IMR-90 (cell line): ENCODE results near the gene SLX9. TPM values are rescaled to one million over a fixed set of nuclear protein-coding genes. Genes with fewer than 3 reads are reported as not detected.
"Not testable (repeated sequence)": the region's sequence is repeated elsewhere in the genome, so short reads cannot be mapped to it uniquely, and the experiment has no call there.

ENCODE experiments used
- ATAC-seq: fragments of 200-7000 bp; cut with Tn5 transposase; 2 replicates; pipeline ENCODE4 v1.9.1; 2020; ENCODE audit warnings: low read depth, mild to moderate bottlenecking, moderate library complexity
- BruUV-seq: library from RNA; stranded (reverse); fragments of 400-500 nt; replicated peaks from 2 replicates; lab custom pipeline; 2021; lab: Mats Ljungman, UMichigan
- CTCF ChIA-PET: fragments of 300-600 bp; formaldehyde crosslinking; extraction: SDS; loops from one replicate; lab custom pipeline; 2021; ENCODE audit warnings: antibody characterized with exemption; lab: Yijun Ruan, JAX
- POLR2A ChIA-PET: fragments of 300-600 bp; sonication (Branson Sonifier 250); formaldehyde crosslinking; loops from one replicate; lab custom pipeline; 2022; ENCODE audit warnings: antibody characterized with exemption; ENCODE audit not compliant: unreplicated experiment; lab: Charles Lee
- DNase-seq: peaks from one replicate; pipeline ENCODE4 v3.0.0; 2013
- H2AFZ ChIP-seq: replicated peaks from 2 replicates; pipeline ENCODE3; 2013; ENCODE audit warnings: low read length, mild to moderate bottlenecking; ENCODE audit not compliant: poor library complexity
- H2AK5ac ChIP-seq: 2 replicates; pipeline ENCODE4 v1.6.1; 2013; ENCODE audit warnings: low read depth, low read length, inconsistent platforms
- H2AK9ac ChIP-seq: replicated peaks from 2 replicates; pipeline ENCODE3; 2013; ENCODE audit warnings: mild to moderate bottlenecking, low read depth, low read length, moderate library complexity; ENCODE audit not compliant: poor library complexity
- H2BK120ac ChIP-seq: 2 replicates; pipeline ENCODE4 v1.6.1; 2013; ENCODE audit warnings: low read depth, low read length, inconsistent platforms
- H2BK15ac ChIP-seq: 3 replicates; pipeline ENCODE4 v1.6.1; 2013; ENCODE audit warnings: low read depth, low read length, inconsistent platforms
- H2BK20ac ChIP-seq: 2 replicates; pipeline ENCODE4 v1.6.1; 2013; ENCODE audit warnings: low read depth, mild to moderate bottlenecking, inconsistent platforms, low read length, moderate library complexity
- H2BK5ac ChIP-seq: 2 replicates; pipeline ENCODE4 v1.6.1; 2013; ENCODE audit warnings: mild to moderate bottlenecking, low read depth, low read length, inconsistent platforms; ENCODE audit not compliant: poor library complexity, severe bottlenecking
- H3K14ac ChIP-seq: replicated peaks from 2 replicates; pipeline ENCODE4 v1.6.1; 2013; ENCODE audit warnings: low read depth, low read length, inconsistent platforms
- H3K18ac ChIP-seq: 2 replicates; pipeline ENCODE4 v1.6.1; 2013; ENCODE audit warnings: low read depth, low read length, control low read depth
- H3K23ac ChIP-seq: 2 replicates; pipeline ENCODE4 v1.6.1; 2013; ENCODE audit warnings: low read depth, low read length, inconsistent platforms
- H3K27ac ChIP-seq: 2 replicates; pipeline ENCODE4 v1.5.1; 2013; ENCODE audit warnings: mild to moderate bottlenecking, control low read depth, low read length; ENCODE audit not compliant: insufficient read depth
- H3K27me3 ChIP-seq: 2 replicates; pipeline ENCODE4 v1.6.1; 2013; ENCODE audit warnings: low read length; ENCODE audit not compliant: control insufficient read depth, insufficient read depth
- H3K36me3 ChIP-seq: 2 replicates; pipeline ENCODE4 v1.6.1; 2013; ENCODE audit warnings: low read length, mixed read lengths; ENCODE audit not compliant: control insufficient read depth, insufficient read depth
- H3K4ac ChIP-seq: 2 replicates; pipeline ENCODE4 v1.6.1; 2013; ENCODE audit warnings: low read depth, low read length, inconsistent platforms
- H3K4me1 ChIP-seq: 2 replicates; pipeline ENCODE4 v1.6.1; 2013; ENCODE audit warnings: low read length, mixed read lengths; ENCODE audit not compliant: control insufficient read depth, insufficient read depth
- H3K4me2 ChIP-seq: 2 replicates; pipeline ENCODE4 v1.6.1; 2013; ENCODE audit warnings: low read depth, mild to moderate bottlenecking, control low read depth, low read length, moderate library complexity
- H3K4me3 ChIP-seq: 2 replicates; pipeline ENCODE4 v1.5.1; 2013; ENCODE audit warnings: low read depth, mild to moderate bottlenecking, control low read depth, low read length, moderate library complexity; ENCODE audit not compliant: insufficient read depth
- H3K56ac ChIP-seq: 2 replicates; pipeline ENCODE4 v1.6.1; 2013; ENCODE audit warnings: low read length, inconsistent platforms; ENCODE audit not compliant: insufficient read depth; ENCODE audit errors: extremely low read depth
- H3K79me1 ChIP-seq, 2 experiments: 2 replicates each; pipeline ENCODE4 v1.6.1; 2013; ENCODE audit warnings: low read length in 2 of 2, inconsistent platforms in 1 of 2, low read depth in 1 of 2
- H3K9ac ChIP-seq: 2 replicates; pipeline ENCODE4 v1.6.1; 2013; ENCODE audit warnings: low read depth, low read length, control low read depth
- H3K9me1 ChIP-seq: 2 replicates; pipeline ENCODE4 v1.6.1; 2013; ENCODE audit warnings: low read length, inconsistent platforms; ENCODE audit not compliant: insufficient read depth
- H3K9me3 ChIP-seq: 2 replicates; pipeline ENCODE4 v1.6.1; 2013; ENCODE audit warnings: low read length; ENCODE audit not compliant: control insufficient read depth, insufficient read depth
- H4K20me1 ChIP-seq: 2 replicates; pipeline ENCODE4 v1.6.1; 2013; ENCODE audit warnings: low read length, inconsistent platforms; ENCODE audit not compliant: insufficient read depth
- H4K5ac ChIP-seq: 2 replicates; pipeline ENCODE4 v1.6.1; 2013; ENCODE audit warnings: mild to moderate bottlenecking, low read depth, low read length, control low read depth
- H4K8ac ChIP-seq, 2 experiments: 2 replicates each; pipeline ENCODE4 v1.6.1; 2013; ENCODE audit warnings: low read depth in 2 of 2, low read length in 2 of 2, control low read depth in 1 of 2, inconsistent platforms in 1 of 2
- H4K91ac ChIP-seq: 2 replicates; pipeline ENCODE4 v1.6.1; 2013; ENCODE audit warnings: low read depth, low read length, inconsistent platforms; ENCODE audit not compliant: insufficient read depth
- BHLHE40 ChIP-seq: fragments of 150-350 bp; IDR thresholded peaks from 2 replicates; pipeline ENCODE4 v1.6.1; 2016; ENCODE audit warnings: mild to moderate bottlenecking, low read depth, low read length
- RCOR1 ChIP-seq: IDR thresholded peaks from 2 replicates; pipeline ENCODE4 v1.6.1; 2012; ENCODE audit warnings: mild to moderate bottlenecking, low read length, improper control_type of control experiment; ENCODE audit not compliant: insufficient replicate concordance
- USF2 ChIP-seq: fragments of 150-350 bp; IDR thresholded peaks from 2 replicates; pipeline ENCODE4 v1.6.1; 2017; ENCODE audit warnings: mild to moderate bottlenecking, antibody characterized with exemption, low read length, low read depth
- WGBS, 2 experiments: methylation state at CpG; one replicate each; pipeline versions ENCODE4 v1.1.5 to v1.1.7; 2013; ENCODE audit warnings: missing lambda C conversion rate in 2 of 2; ENCODE audit not compliant: insufficient read length in 1 of 2; ENCODE audit errors: extremely low coverage in 2 of 2; 5-methylcytosine and 5-hydroxymethylcytosine counted together
- dilution Hi-C: fragments of 300-500 bp; cut with HindIII; formaldehyde crosslinking; loops from one replicate; pipeline ENCODE4 v1.14.3; 2018; ENCODE audit warnings: low sequenced_read_pairs; ENCODE audit not compliant: unreplicated experiment
- in situ Hi-C: fragments of 300-500 bp; cut with MboI; formaldehyde crosslinking; loops from 3 replicates; pipeline ENCODE4 v1.14.3; 2019; ENCODE audit warnings: low sequenced_read_pairs, inconsistent platforms, mixed read lengths
- intact Hi-C: fragments of 100-400 bp; cut with micrococcal nuclease; formaldehyde crosslinking; loops from 2 replicates; pipeline ENCODE4 v1.10.0; 2022
- polyA plus RNA-seq, 3 experiments: library from polyadenylated mRNA; depleted of rRNA; stranded (reverse); fragments of >200 nt; gene quantifications; 2 replicates each; pipeline ENCODE4 v1.2.3, GENCODE V29; 2012; ENCODE audit warnings: low replicate concordance in 1 of 3
- total RNA-seq: library from RNA; depleted of rRNA; stranded (reverse); fragments of >200 nt; gene quantifications from 2 replicates; pipeline ENCODE4 v1.2.3, GENCODE V29; 2012

SLX9 gene
- total and polyA plus RNA-seq, 2 of the 4 experiments (the other 2 are of a cell fraction) = 10.4 to 21.7 TPM

GRCh38 chr21:44928500-44929241 lies 11.2 kb upstream of the SLX9 start:
- H3K4me3 ChIP-seq, H3K9me3 ChIP-seq, H3K18ac ChIP-seq, H3K79me1 ChIP-seq, BruUV-seq, H2AK9ac ChIP-seq, H2BK15ac ChIP-seq, H2AFZ ChIP-seq, H3K14ac ChIP-seq, H3K56ac ChIP-seq, H4K5ac ChIP-seq, H2BK5ac ChIP-seq, CTCF ChIA-PET, H3K9ac ChIP-seq, H4K8ac ChIP-seq, H3K36me3 ChIP-seq, POLR2A ChIA-PET, H3K23ac ChIP-seq, H3K27ac ChIP-seq, H4K91ac ChIP-seq, dilution Hi-C loops: not testable (repeated sequence)
- peak overlapping the region; percentile 36; the same call in 1 of the 2 replicates for H3K4me2 ChIP-seq
- peaks cover 10% of the 10 kb centered on the region; the same call in 1 of the 2 replicates for H3K9me1 ChIP-seq
- peaks cover 45% of the 10 kb centered on the region for H4K20me1 ChIP-seq
- intact Hi-C loops (loop anchor here (1.0 to 5.0 kb wide), 2 partner anchors 36 to 56 kb away; partner anchors contain the start of gene PTTG1IP), in situ Hi-C loops (loop anchor here (5.0 to 25.0 kb wide), 2 partner anchors 46 to 416 kb away; no protein-coding TSS in a partner anchor)
- peak overlapping the region; percentile 73 for H3K4ac ChIP-seq
- peaks cover 28% of the 10 kb centered on the region for H3K4me1 ChIP-seq
- H2AK5ac ChIP-seq = peak overlapping the region; percentile 95
- ATAC-seq (peak; percentile 40), DNase-seq (peak; percentile 70)
- H3K27me3 ChIP-seq = peaks cover 66% of the 10 kb centered on the region
- peak overlapping the region; percentile 62; the same call in 1 of the 2 replicates for H2BK120ac ChIP-seq
- TF ChIP-seq RCOR1 (peak; percentile 95), USF2 (peak; percentile 65), BHLHE40 (peak; percentile 79)
- WGBS, 2 experiments = 74% methylated on average over 5 of the region's 16 CpGs; no CpG with 5 or more reads in 1 of the 2 experiments
- 0 out of 2 replicates have a peak overlapping the region, but pooled peaks have one; percentile 1 for H2BK20ac ChIP-seq
